Mesothelial cell of epicardium (in vitro differentiated cells): Measurements from ENCODE around the gene LRRTM1. TPM values are rescaled to one million over a fixed set of nuclear protein-coding genes. Genes with fewer than 3 reads are reported as not detected.

Experiments used
- DNase-seq, 2 experiments: peaks; one replicate each; pipeline ENCODE4 v3.0.0; 2021; ENCODE audit warnings: low spot score in 2 of 2; ENCODE audit not compliant: unreplicated experiment in 2 of 2
- H3K27ac Mint-ChIP-seq: 2 replicates; pipeline ENCODE4 v1.8.0; 2021; ENCODE audit warnings: mixed read lengths
- H3K27me3 Mint-ChIP-seq: 2 replicates; pipeline ENCODE4 v1.8.0; 2021; ENCODE audit warnings: low read depth, mixed read lengths
- H3K36me3 Mint-ChIP-seq: 2 replicates; pipeline ENCODE4 v1.8.0; 2021; ENCODE audit warnings: mixed read lengths
- H3K4me1 Mint-ChIP-seq: 2 replicates; pipeline ENCODE4 v1.8.0; 2021; ENCODE audit warnings: mixed read lengths
- H3K4me3 Mint-ChIP-seq: 2 replicates; pipeline ENCODE4 v1.8.0; 2021; ENCODE audit warnings: mild to moderate bottlenecking, moderate library complexity, mixed read lengths
- H3K9me3 Mint-ChIP-seq: 2 replicates; pipeline ENCODE4 v1.8.0; 2021; ENCODE audit warnings: mixed read lengths
- total RNA-seq: library from RNA; stranded (reverse); gene quantifications from 3 replicates; pipeline ENCODE4 v1.2.1, GENCODE V29; 2021
- TF ChIP-seq, protein P1 (sequence below): fragments of 200-600 bp; sonication (generic); IDR thresholded peaks from one replicate; pipeline ENCODE4 v1.5.0; 2021; ENCODE audit warnings: antibody characterized with exemption; ENCODE audit not compliant: unreplicated experiment

The LRRTM1 gene, protein sequence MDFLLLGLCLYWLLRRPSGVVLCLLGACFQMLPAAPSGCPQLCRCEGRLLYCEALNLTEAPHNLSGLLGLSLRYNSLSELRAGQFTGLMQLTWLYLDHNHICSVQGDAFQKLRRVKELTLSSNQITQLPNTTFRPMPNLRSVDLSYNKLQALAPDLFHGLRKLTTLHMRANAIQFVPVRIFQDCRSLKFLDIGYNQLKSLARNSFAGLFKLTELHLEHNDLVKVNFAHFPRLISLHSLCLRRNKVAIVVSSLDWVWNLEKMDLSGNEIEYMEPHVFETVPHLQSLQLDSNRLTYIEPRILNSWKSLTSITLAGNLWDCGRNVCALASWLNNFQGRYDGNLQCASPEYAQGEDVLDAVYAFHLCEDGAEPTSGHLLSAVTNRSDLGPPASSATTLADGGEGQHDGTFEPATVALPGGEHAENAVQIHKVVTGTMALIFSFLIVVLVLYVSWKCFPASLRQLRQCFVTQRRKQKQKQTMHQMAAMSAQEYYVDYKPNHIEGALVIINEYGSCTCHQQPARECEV
- total RNA-seq, result 23.7 to 27.8 TPM (median 24.0 TPM) in 3 replicates

DNA sequence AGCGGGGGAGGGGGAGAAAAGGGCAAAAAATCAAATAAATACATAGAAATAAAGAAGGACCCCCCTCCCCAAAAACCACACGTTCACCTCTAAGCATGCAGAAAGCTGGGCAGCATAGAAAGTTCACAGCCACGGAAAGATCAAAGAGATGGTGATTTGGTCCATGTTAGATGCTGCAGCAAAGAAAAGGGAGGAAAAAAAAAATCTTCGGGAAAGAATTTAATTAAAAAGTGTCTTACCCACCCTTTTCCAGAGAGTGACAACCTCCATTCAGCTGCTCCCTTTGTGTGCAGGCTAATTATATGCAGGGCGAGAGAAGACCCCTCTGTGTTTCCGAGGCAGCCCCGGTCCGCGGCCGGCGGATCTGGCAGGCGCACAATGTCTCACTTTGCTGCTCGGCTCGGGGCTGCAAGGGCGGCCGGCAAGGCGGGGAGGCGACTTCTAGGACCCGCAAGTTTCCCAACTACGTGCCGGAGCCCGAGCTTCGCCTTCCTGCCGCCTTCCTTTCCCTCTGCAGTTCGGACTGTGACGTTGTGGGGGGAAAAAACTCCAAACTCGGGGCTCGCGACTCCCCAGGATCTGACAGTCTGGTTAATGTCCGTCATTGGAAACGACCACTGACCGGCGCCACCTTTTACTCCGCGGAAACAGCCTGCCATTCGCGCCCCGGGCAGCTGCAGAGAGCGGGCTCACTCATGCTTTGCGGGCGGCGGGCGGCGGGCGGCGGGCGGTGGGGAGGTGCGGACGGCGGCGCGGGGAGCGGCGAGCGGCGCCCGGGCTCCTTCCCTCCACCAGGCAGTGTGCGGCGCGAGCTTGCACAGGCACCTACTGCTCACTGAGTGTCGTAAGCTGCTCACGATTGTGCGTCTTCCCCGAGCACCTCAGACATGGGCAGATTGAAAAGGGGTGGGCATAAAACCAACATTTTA is at the start of gene LRRTM1:
Gene LRRTM1, minus strand, starts transcription at position 844 of the 929 bp plus-strand sequence. CDS start 933 bp downstream, outside the sequence.
- H3K27ac Mint-ChIP-seq, result peak within 1 kb of the TSS; percentile 54
- DNase-seq, result peak; percentile 38 to 69
- no peaks in the 10 kb centered on the region for H3K9me3 Mint-ChIP-seq
- peak within 1 kb of the TSS; percentile 83 for H3K4me3 Mint-ChIP-seq
- peaks cover 88% of the 10 kb centered on the region for H3K27me3 Mint-ChIP-seq
- H3K4me1 Mint-ChIP-seq, result peaks cover 47% of the 10 kb centered on the region
- no peaks in the 10 kb centered on the region for H3K36me3 Mint-ChIP-seq
- TF ChIP-seq, protein P1, sequence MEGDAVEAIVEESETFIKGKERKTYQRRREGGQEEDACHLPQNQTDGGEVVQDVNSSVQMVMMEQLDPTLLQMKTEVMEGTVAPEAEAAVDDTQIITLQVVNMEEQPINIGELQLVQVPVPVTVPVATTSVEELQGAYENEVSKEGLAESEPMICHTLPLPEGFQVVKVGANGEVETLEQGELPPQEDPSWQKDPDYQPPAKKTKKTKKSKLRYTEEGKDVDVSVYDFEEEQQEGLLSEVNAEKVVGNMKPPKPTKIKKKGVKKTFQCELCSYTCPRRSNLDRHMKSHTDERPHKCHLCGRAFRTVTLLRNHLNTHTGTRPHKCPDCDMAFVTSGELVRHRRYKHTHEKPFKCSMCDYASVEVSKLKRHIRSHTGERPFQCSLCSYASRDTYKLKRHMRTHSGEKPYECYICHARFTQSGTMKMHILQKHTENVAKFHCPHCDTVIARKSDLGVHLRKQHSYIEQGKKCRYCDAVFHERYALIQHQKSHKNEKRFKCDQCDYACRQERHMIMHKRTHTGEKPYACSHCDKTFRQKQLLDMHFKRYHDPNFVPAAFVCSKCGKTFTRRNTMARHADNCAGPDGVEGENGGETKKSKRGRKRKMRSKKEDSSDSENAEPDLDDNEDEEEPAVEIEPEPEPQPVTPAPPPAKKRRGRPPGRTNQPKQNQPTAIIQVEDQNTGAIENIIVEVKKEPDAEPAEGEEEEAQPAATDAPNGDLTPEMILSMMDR, result no peak

DNA sequence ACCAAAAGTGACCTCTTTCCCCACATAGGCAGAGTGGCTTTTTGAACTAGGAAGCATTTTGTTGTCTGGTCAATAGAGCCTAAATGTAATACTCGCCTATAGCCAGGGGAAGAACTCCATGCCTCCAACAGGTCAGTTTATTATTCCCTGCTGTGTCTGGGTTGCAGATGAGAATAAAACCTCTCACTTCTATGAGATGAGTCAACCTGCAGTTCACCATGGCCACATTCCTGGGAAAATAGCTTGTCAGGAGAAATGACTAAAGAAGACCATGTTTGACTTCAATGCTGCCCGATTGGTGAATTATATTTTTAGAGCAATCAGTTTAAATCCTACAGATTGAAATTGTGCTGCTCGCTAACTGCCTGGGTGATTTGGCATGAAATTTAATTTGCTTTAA is 46.7 kb upstream of the LRRTM1 start:
- no peak overlapping the region for H3K27ac Mint-ChIP-seq
- peaks cover 4% of the 10 kb centered on the region for H3K27me3 Mint-ChIP-seq

DNA sequence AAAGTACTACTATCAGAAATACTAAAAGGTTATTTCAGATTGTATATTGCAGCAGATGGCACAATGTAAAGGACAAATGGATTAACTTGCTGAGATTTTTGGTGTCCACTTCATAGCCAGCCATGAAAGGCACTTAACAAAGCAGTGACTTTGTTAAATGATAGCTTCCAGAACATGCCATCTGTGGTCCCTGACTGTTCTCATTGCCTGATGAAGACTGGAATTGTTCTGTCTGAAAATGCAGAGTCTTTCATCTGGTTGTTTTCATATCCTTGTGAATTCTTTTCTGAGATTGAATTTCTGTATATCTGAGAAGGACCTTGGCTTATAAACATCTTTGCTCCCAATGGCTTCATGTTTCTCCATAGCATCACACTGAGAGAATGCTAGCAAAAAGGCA is 44.4 kb upstream of the LRRTM1 start:
- DNase-seq, result no peak
- TF ChIP-seq, protein P1, result no peak
- Mint-ChIP-seq H3K4me3 (no peak overlapping the region), H3K36me3 (no peaks in the 10 kb centered on the region), H3K9me3 (peaks cover 10% of the 10 kb centered on the region), H3K27me3 (peaks cover 7% of the 10 kb centered on the region), H3K4me1 (peaks cover 5% of the 10 kb centered on the region), H3K27ac (no peak overlapping the region)

More for the DNA sequence above, 46.7 kb upstream of the LRRTM1 start:
- Mint-ChIP-seq H3K9me3 (peaks cover 3% of the 10 kb centered on the region), H3K36me3 (no peaks in the 10 kb centered on the region), H3K4me1 (peaks cover 11% of the 10 kb centered on the region), H3K4me3 (no peak overlapping the region)
- TF ChIP-seq, protein P1, result no peak
- DNase-seq, result no peak

DNA sequence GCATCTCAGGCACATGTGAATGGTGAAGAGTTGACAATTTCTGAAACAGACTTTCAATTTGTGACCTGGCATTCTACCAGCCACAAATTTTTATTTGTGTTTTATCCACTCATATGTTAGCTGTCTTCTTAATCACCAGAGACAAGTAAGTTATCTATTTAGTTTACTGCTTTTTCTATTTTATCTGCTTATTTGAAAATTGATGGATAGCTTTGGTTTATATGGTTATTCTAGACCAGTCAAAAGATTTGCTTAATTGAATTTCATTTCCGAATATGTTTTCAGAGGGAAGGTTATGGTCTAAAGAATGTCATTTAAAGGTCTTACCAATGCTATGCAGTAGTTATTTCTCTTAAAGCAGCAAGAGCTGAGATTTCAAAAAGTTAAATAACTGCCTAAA is 43.5 kb upstream of the LRRTM1 start:
- peaks cover 10% of the 10 kb centered on the region for H3K9me3 Mint-ChIP-seq
- H3K27me3 Mint-ChIP-seq, result peaks cover 9% of the 10 kb centered on the region
- no peaks in the 10 kb centered on the region for H3K4me1 Mint-ChIP-seq
- H3K36me3 Mint-ChIP-seq, result no peaks in the 10 kb centered on the region
- no peak overlapping the region for H3K27ac Mint-ChIP-seq
- no peak overlapping the region for H3K4me3 Mint-ChIP-seq
- DNase-seq, result no peak
- TF ChIP-seq, protein P1, result no peak

DNA sequence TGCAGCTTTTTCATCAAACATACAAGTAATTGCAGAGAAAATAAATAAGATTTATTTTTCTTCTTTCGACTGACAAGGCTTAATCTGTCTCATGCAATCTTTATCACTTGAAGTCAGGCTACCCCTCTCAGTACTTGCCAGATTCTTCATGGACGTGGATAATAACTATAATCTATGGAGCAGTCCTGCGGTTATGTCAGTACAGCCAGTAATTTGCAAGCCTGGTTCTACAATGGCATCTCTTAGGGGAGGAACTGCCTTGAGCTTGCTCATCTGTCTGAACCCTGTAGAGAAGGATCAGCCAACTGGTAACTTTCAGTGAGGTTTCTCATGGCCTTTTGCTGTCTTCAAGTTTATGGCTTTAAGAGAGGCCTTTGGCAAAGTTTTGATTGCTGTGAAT is 35.5 kb upstream of the LRRTM1 start:
- Mint-ChIP-seq H3K4me3 (no peak overlapping the region), H3K27ac (no peak overlapping the region)
- TF ChIP-seq, protein P1, result no peak

More for the DNA sequence above, 35.5 kb upstream of the LRRTM1 start:
- Mint-ChIP-seq H3K27me3 (peaks cover 5% of the 10 kb centered on the region), H3K36me3 (no peaks in the 10 kb centered on the region), H3K9me3 (peaks cover 9% of the 10 kb centered on the region), H3K4me1 (peaks cover 3% of the 10 kb centered on the region)
- no peak for DNase-seq
